Measurements from ENCODE around the gene CDH23.

CDH23 gene

DNA sequence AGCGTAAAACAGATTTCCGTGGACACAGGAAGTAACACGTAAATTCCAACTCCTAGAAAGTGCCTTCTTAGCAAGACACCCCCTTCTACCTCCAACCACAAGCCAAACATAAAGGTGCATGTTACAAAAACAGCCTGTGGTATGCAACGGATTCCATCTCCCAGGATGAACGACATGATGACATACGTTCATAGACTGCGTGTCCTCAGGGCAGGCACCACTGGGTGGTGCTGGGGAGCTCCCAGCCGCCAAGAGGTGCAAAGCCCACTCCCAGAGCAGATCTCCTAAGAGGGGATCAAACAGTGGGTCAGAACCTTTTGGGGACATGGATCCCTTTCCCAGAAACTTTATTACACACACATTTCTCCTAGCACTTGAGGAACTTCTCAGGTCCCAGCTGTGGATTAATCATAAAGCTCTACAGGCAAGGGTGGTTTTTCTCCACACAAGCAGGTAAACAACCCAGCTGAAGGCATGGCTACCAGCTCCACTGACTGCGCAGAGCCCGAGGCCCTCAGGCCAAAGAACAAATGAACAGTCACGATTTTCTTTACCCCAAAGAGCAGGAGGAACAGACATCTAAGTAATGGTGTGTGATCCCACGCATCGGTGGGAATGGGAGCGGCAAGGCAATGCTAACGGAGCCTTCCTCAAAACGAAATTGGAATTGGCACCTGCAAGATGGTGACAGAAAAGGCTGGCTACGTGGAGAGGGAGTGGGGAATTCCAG is 440.5 kb downstream of the CDH23 start:
- TF ChIP-seq, protein P1, sequence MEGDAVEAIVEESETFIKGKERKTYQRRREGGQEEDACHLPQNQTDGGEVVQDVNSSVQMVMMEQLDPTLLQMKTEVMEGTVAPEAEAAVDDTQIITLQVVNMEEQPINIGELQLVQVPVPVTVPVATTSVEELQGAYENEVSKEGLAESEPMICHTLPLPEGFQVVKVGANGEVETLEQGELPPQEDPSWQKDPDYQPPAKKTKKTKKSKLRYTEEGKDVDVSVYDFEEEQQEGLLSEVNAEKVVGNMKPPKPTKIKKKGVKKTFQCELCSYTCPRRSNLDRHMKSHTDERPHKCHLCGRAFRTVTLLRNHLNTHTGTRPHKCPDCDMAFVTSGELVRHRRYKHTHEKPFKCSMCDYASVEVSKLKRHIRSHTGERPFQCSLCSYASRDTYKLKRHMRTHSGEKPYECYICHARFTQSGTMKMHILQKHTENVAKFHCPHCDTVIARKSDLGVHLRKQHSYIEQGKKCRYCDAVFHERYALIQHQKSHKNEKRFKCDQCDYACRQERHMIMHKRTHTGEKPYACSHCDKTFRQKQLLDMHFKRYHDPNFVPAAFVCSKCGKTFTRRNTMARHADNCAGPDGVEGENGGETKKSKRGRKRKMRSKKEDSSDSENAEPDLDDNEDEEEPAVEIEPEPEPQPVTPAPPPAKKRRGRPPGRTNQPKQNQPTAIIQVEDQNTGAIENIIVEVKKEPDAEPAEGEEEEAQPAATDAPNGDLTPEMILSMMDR (IDR thresholded peaks at IDR 0.05), result no peak

DNA sequence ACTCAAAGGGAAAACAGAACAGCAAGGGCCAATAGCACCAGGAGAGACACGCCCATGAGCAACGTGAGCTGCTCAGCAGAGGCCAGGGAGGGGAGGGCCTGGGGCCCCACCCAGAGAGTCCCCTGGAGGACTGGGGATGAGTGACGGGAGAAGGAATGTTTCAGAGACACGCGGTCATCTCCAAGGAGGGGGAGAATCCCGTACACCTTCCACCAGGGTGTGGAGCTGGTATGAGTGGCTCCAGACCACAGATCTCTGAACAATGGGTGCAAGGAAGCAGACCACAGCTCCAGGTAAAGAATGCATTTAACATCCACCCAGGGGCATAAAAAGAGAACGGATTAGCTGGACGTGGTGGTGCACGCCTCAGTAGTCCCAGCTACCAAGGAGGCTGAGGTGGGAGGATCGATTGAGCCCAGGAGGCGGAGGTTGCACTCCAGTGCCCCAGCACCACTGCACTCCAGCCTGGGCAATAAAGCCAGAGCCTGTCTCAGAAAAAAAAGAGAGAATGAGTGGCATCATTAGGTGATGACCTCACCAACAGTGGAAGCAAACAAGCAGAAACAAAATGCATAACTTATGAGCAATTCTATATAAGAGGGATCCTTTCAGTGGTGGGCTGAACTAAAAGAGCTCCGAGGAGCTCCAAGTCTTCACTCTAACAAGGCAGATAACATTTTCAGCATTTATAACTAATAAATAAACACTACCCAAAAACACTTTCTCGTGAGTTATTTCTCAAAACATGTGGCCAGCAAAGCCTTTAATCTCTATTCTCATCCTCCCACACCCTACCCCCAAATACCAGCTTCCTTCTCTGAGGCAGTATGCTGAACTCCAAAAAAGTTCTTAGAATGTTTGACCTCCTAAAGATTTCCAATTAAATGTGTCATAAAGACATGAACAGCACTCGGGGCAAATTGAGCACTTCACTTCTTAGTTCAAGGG is 441.8 kb downstream of the CDH23 start:
- TF ChIP-seq, protein P1 (IDR thresholded peaks at IDR 0.05), result no peak

DNA sequence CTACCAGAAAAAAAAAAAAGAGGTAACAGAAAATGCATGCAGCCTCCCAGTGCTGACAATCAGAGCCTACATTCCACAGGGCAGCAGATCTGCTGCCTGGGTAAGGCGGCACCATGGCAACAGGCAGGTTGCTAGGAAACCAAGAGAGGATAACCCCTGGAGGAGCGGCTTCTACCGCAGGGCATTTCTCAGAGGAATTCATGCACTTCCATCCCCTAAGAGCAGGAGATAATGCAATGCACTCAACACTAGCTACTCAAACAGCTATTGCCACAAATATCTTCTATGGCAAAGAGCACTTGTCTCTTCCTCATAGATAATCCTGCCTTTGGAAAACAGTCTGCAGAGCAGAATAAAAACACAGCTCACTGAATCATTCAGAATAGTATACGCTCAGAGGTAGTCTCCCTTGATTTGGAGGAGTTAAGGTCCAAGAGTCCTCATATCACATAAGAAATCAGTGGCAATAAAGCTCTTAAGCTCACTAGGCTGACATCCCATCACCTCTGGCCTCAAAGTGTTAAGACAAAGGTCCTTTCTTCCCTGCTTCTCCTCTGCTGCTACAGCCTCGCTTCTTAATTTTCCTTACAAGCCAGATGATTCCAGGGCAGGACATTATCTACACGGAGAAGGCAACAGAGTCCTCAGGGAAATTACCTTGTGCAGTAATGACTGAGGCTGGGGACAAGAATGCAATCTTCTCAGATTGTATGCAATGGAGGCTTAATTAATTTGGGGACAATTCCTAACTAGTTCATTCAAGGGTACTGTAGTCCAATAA is 443.6 kb downstream of the CDH23 start:
- TF ChIP-seq, protein P1 (IDR thresholded peaks at IDR 0.05), result no peak

DNA sequence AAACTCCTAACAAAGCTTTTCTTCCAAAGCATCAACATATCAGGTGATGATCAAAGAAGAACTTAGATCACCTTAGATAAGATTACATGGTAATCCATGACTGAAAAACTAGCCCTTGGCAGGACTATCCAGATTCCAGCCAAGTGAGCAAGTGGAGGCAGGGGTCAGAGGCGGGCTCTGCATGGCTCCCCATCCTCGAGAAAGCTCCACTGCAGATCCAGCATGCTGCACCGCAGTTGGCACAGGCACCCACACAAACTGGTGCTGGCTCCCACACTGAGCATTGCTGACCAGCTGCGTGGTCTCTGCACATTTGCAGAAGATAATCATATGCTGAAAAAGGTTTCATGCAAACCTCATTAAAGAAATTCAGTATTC is 444.2 kb downstream of the CDH23 start:
- TF ChIP-seq, protein P1 (IDR thresholded peaks at IDR 0.05), result no peak

DNA sequence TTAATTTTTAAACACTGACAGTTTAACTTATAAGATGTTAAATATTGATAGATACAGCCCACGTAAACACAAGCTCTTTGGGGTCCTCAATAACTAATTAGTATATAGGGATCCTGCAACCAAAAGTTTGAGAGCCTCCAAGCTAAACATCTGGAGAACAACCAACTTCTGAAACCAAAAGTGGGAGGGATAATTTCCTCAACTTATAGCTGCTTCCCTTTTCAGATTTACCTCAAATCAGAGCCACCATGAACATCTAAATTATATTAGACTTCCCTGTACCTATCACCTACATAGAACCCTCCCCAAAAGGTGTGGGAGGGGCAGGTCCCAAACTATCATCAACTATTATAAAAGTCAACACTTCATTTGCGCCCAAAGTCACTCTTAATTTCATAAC is 445.7 kb downstream of the CDH23 start:
- TF ChIP-seq, protein P1 (IDR thresholded peaks at IDR 0.05), result no peak

DNA sequence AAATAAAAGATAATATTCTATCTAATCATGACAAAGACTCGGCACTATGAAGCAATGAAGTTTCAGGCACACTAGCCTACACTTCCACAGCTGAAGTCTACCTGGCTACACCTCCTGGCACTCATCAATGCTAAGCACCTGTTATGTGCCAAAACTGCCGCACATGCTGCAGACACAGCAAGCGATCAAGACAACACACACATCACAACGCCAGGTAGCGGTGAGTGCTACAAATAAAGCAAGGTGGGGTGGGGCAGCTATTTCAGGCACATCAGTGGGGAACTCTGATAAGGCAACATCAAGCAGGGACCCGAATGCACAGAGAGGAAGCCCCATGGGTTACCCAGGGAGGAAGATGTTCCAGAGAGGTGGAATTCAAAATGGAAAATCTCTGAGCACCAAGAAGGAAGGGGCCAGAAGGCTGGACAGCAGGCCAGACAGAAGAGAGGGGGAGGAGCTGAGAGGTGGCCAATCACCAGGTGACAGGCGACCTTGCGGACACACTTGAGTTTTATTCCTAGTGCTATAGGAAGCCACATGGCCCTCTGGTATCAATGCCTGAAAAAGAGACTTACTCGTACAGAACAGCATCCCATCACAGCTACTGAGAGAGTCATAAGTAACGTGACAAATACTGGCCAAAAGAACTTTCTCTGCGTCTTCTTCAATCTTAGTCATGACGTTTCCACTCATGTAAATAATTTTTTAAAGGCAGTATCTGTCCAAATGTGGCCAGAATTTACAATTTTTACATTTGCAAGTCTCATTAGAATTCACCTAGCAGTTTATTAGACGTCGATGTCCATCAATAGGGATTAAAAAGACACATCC is 446.4 kb downstream of the CDH23 start:
- TF ChIP-seq, protein P1 (IDR thresholded peaks at IDR 0.05), result no peak

All from LNCAP (cell line).